Measurements from ENCODE around the gene SAPCD1.
A peak's percentile ranks its signal among the peaks of the same experiment; 100 is the strongest.

Gene SAPCD1

GRCh38 chr6:31752739-31753319, 9.6 kb upstream of the SAPCD1 start:
- Histone ChIP-seq H3K4me1 (no peaks in the 10 kb centered on the region), H3K9me3 (no peaks in the 10 kb centered on the region), H3K27me3 (ENCODE audit: low read depth) (no peaks in the 10 kb centered on the region), H3K36me3 (replicated peaks) (peaks cover 35% of the 10 kb centered on the region), H3K4me3 (no peak overlapping the region)
- in situ Hi-C loops (cut with MboI; ENCODE audit: low sequenced_read_pairs), result no loop called here
- DNase-seq (ENCODE audit: low spot score in 2 of 2), result no peak

- no peak for DNase-seq (ENCODE audit: low spot score in 2 of 2)
- Histone ChIP-seq H3K4me3 (no peak overlapping the region), H3K4me1 (peaks cover 2% of the 10 kb centered on the region), H3K36me3 (replicated peaks) (peaks cover 59% of the 10 kb centered on the region), H3K27me3 (ENCODE audit: low read depth) (no peaks in the 10 kb centered on the region), H3K9me3 (no peaks in the 10 kb centered on the region)
- in situ Hi-C loops (cut with MboI; ENCODE audit: low sequenced_read_pairs), result no loop called here
These were observed 4.2 kb upstream of the SAPCD1 start for GRCh38 chr6:31758281-31758680.

- no peak overlapping the region for H3K4me3 ChIP-seq
- in situ Hi-C loops (cut with MboI; ENCODE audit: low sequenced_read_pairs), result no loop called here
- no peaks in the 10 kb centered on the region for H3K9me3 ChIP-seq
- peaks cover 5% of the 10 kb centered on the region for H3K4me1 ChIP-seq
- DNase-seq (ENCODE audit: low spot score in 2 of 2), result no peak
- H3K27me3 ChIP-seq (ENCODE audit: low read depth), result no peaks in the 10 kb centered on the region
- H3K36me3 ChIP-seq (replicated peaks), result peaks cover 77% of the 10 kb centered on the region
These were observed 1.7 kb upstream of the SAPCD1 start for GRCh38 chr6:31760790-31761189.

GRCh38 chr6:31761343-31761742, 1.1 kb upstream of the SAPCD1 start:
- no peaks in the 10 kb centered on the region for H3K27me3 ChIP-seq (ENCODE audit: low read depth)
- H3K4me3 ChIP-seq, result no peak overlapping the region
- in situ Hi-C loops (cut with MboI; ENCODE audit: low sequenced_read_pairs), result no loop called here
- H3K4me1 ChIP-seq, result peaks cover 5% of the 10 kb centered on the region
- no peak for DNase-seq (ENCODE audit: low spot score in 2 of 2)
- peaks cover 77% of the 10 kb centered on the region for H3K36me3 ChIP-seq (replicated peaks)
- H3K9me3 ChIP-seq, result no peaks in the 10 kb centered on the region

GRCh38 chr6:31762878-31763618, 592 bp downstream of the SAPCD1 start:
- Histone ChIP-seq H3K9me3 (no peaks in the 10 kb centered on the region), H3K36me3 (replicated peaks) (peaks cover 71% of the 10 kb centered on the region), H3K4me3 (no peak overlapping the region), H3K27me3 (ENCODE audit: low read depth) (no peaks in the 10 kb centered on the region), H3K4me1 (peaks cover 5% of the 10 kb centered on the region)
- no peak for DNase-seq (ENCODE audit: low spot score in 2 of 2)
- in situ Hi-C loops (cut with MboI; ENCODE audit: low sequenced_read_pairs), result no loop called here

GRCh38 chr6:31763619-31763940, 1.1 kb downstream of the SAPCD1 start:
- in situ Hi-C loops (cut with MboI; ENCODE audit: low sequenced_read_pairs), result no loop called here
- DNase-seq (ENCODE audit: low spot score in 2 of 2), result peak; percentile 64 to 74

GRCh38 chr6:31764198-31764597, 1.7 kb downstream of the SAPCD1 start:
- H3K4me1 ChIP-seq, result peaks cover 5% of the 10 kb centered on the region
- in situ Hi-C loops (cut with MboI; ENCODE audit: low sequenced_read_pairs), result no loop called here
- DNase-seq (ENCODE audit: low spot score in 2 of 2), result no peak
- H3K4me3 ChIP-seq, result no peak overlapping the region
- H3K9me3 ChIP-seq, result no peaks in the 10 kb centered on the region
- H3K36me3 ChIP-seq (replicated peaks), result peaks cover 59% of the 10 kb centered on the region
- no peaks in the 10 kb centered on the region for H3K27me3 ChIP-seq (ENCODE audit: low read depth)

More at GRCh38 chr6:31763619-31763940, 1.1 kb downstream of the SAPCD1 start:
- Histone ChIP-seq H3K36me3 (replicated peaks) (peaks cover 65% of the 10 kb centered on the region), H3K4me3 (no peak overlapping the region), H3K9me3 (no peaks in the 10 kb centered on the region), H3K27me3 (ENCODE audit: low read depth) (no peaks in the 10 kb centered on the region), H3K4me1 (peaks cover 5% of the 10 kb centered on the region)

- Histone ChIP-seq H3K4me1 (peaks cover 5% of the 10 kb centered on the region), H3K36me3 (replicated peaks) (peaks cover 46% of the 10 kb centered on the region), H3K27me3 (ENCODE audit: low read depth) (no peaks in the 10 kb centered on the region), H3K9me3 (no peaks in the 10 kb centered on the region), H3K4me3 (no peak overlapping the region)
- in situ Hi-C loops (cut with MboI; ENCODE audit: low sequenced_read_pairs), result no loop called here
- no peak for DNase-seq (ENCODE audit: low spot score in 2 of 2)
These were observed 3.1 kb downstream of the SAPCD1 start for GRCh38 chr6:31765559-31765909.

GRCh38 chr6:31765910-31766794, 3.7 kb downstream of the SAPCD1 start:
- no peak for DNase-seq (ENCODE audit: low spot score in 2 of 2)
- in situ Hi-C loops (cut with MboI; ENCODE audit: low sequenced_read_pairs), result no loop called here

GRCh38 chr6:31767096-31767645, 4.7 kb downstream of the SAPCD1 start:
- no peak for DNase-seq (ENCODE audit: low spot score in 2 of 2)
- Histone ChIP-seq H3K9me3 (no peaks in the 10 kb centered on the region), H3K4me3 (no peak overlapping the region), H3K4me1 (peaks cover 5% of the 10 kb centered on the region), H3K36me3 (replicated peaks) (peaks cover 30% of the 10 kb centered on the region), H3K27me3 (ENCODE audit: low read depth) (no peaks in the 10 kb centered on the region)
- in situ Hi-C loops (cut with MboI; ENCODE audit: low sequenced_read_pairs), result no loop called here

More at GRCh38 chr6:31765910-31766794, 3.7 kb downstream of the SAPCD1 start:
- Histone ChIP-seq H3K27me3 (ENCODE audit: low read depth) (no peaks in the 10 kb centered on the region), H3K4me3 (no peak overlapping the region), H3K9me3 (no peaks in the 10 kb centered on the region), H3K36me3 (replicated peaks) (peaks cover 40% of the 10 kb centered on the region), H3K4me1 (peaks cover 5% of the 10 kb centered on the region)

- Histone ChIP-seq H3K27me3 (ENCODE audit: low read depth) (no peaks in the 10 kb centered on the region), H3K4me1 (no peaks in the 10 kb centered on the region; the same call in 1 of the 2 replicates), H3K36me3 (replicated peaks) (peaks cover 15% of the 10 kb centered on the region), H3K4me3 (no peak overlapping the region), H3K9me3 (no peaks in the 10 kb centered on the region)
- DNase-seq (ENCODE audit: low spot score in 2 of 2), result no peak
- in situ Hi-C loops (cut with MboI; ENCODE audit: low sequenced_read_pairs), result no loop called here
These were observed 6.2 kb downstream of the SAPCD1 start for GRCh38 chr6:31768363-31769257.

- H3K36me3 ChIP-seq (replicated peaks), result peaks cover 3% of the 10 kb centered on the region
- in situ Hi-C loops (cut with MboI; ENCODE audit: low sequenced_read_pairs), result no loop called here
- H3K9me3 ChIP-seq, result no peaks in the 10 kb centered on the region
- H3K27me3 ChIP-seq (ENCODE audit: low read depth), result no peaks in the 10 kb centered on the region
- H3K4me1 ChIP-seq, result no peaks in the 10 kb centered on the region; the same call in 1 of the 2 replicates
- DNase-seq (ENCODE audit: low spot score in 2 of 2), result peak; percentile 40 to 86
- no peak overlapping the region for H3K4me3 ChIP-seq
These were observed 7.4 kb downstream of the SAPCD1 start for GRCh38 chr6:31769684-31770371.
